Activated B cell treated with CpG ODN at 0.5 μM for 24 hours (primary cell): ENCODE measurements around the gene LSM14B. TPM values are rescaled to one million over a fixed set of nuclear protein-coding genes. Genes with fewer than 3 reads are reported as not detected.
"Not testable (repeated sequence)": the region's sequence is repeated elsewhere in the genome, so short reads cannot be mapped to it uniquely, and the experiment has no call there.

Experiments
- ATAC-seq: fragments of 200-7000 bp; cut with Tn5 transposase; one replicate; pipeline ENCODE4 v1.10.0; 2021; ENCODE audit warnings: low read depth, mild to moderate bottlenecking, moderate library complexity
- CTCF ChIA-PET: fragments of 350-600 bp; sonication (Branson Sonifier 250); formaldehyde crosslinking; loops from one replicate; lab custom pipeline; 2021; ENCODE audit warnings: antibody characterized with exemption; lab: Charles Lee
- POLR2A ChIA-PET: fragments of 350-600 bp; sonication (Branson Sonifier 250); formaldehyde crosslinking; loops from one replicate; lab custom pipeline; 2021; ENCODE audit warnings: antibody characterized with exemption; lab: Charles Lee
- DNase-seq: peaks from one replicate; pipeline ENCODE4 v3.0.0; 2022
- H3K27ac Mint-ChIP-seq: one replicate; pipeline ENCODE4 v1.8.0; 2020; ENCODE audit warnings: mixed read lengths
- H3K27me3 Mint-ChIP-seq: one replicate; pipeline ENCODE4 v1.8.0; 2021; ENCODE audit warnings: mixed read lengths
- H3K36me3 Mint-ChIP-seq: one replicate; pipeline ENCODE4 v1.8.0; 2021; ENCODE audit warnings: low read depth, mixed read lengths
- H3K4me1 Mint-ChIP-seq: one replicate; pipeline ENCODE4 v1.8.0; 2021; ENCODE audit warnings: mixed read lengths
- H3K4me3 Mint-ChIP-seq: one replicate; pipeline ENCODE4 v1.8.0; 2020; ENCODE audit warnings: mild to moderate bottlenecking, mixed read lengths
- H3K9me3 Mint-ChIP-seq: one replicate; pipeline ENCODE4 v1.8.0; 2020; ENCODE audit warnings: mixed read lengths
- CTCF ChIP-seq: fragments of 200-600 bp; IDR thresholded peaks from one replicate; pipeline ENCODE4 v1.8.0; 2022; ENCODE audit warnings: antibody characterized with exemption, mild to moderate bottlenecking
- intact Hi-C: fragments of 100-400 bp; cut with micrococcal nuclease; formaldehyde crosslinking; loops from one replicate; pipeline ENCODE4 v1.15.1; 2024
- total RNA-seq: library from RNA; stranded (reverse); gene quantifications from 2 replicates; pipeline ENCODE4 v1.2.3, GENCODE V29; 2022

Gene LSM14B
- total RNA-seq, 1 donor from 2014 or later: 36.4 TPM

- Mint-ChIP-seq H3K9me3 (peaks cover 5% of the 10 kb centered on the region), H3K4me1 (no peaks in the 10 kb centered on the region), H3K36me3 (no peaks in the 10 kb centered on the region), H3K27me3 (peaks cover 6% of the 10 kb centered on the region), H3K27ac (no peak overlapping the region), H3K4me3 (no peak overlapping the region)
- intact Hi-C loops: no loop called here
- ATAC-seq: no peak
- POLR2A ChIA-PET: no interaction called here
- no peak for TF ChIP-seq CTCF
- DNase-seq: no peak
- CTCF ChIA-PET: no interaction called here
Observed at GRCh38 chr20:62083312-62083711, 39.0 kb upstream of the LSM14B start.

GRCh38 chr20:62084224-62084623 is 38.1 kb upstream of the LSM14B start:
- H3K36me3 Mint-ChIP-seq, H3K27ac Mint-ChIP-seq, H3K4me1 Mint-ChIP-seq, intact Hi-C loops, H3K4me3 Mint-ChIP-seq, H3K9me3 Mint-ChIP-seq, ATAC-seq, POLR2A ChIA-PET, CTCF ChIA-PET, H3K27me3 Mint-ChIP-seq, DNase-seq: not testable (repeated sequence)

DNA sequence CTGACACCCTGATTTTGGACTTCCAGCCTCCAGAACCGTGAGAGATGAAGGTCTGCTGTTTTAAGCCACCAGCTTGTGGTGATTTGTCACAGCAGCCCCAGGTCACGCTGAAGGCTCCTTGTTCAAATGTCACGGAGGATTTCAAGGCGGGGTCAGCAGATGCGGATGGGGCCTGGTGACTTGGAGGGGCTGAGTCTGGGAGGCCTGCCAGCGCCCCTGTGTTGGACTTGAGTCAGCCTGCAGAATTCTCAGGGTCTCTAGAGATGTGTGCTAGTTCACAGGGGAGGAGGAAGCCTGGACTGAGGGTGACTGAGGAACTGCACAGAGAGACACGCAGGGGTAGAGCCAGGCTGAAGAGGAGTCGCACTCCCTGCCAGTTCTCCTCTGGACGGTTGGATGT is 37.1 kb upstream of the LSM14B start:
- ATAC-seq: no peak
- no peaks in the 10 kb centered on the region for H3K4me1 Mint-ChIP-seq
- H3K27ac Mint-ChIP-seq: no peak overlapping the region
- no peaks in the 10 kb centered on the region for H3K9me3 Mint-ChIP-seq
- H3K36me3 Mint-ChIP-seq: no peaks in the 10 kb centered on the region
- no peak overlapping the region for H3K4me3 Mint-ChIP-seq
- no peak for DNase-seq
- H3K27me3 Mint-ChIP-seq: peaks cover 6% of the 10 kb centered on the region
- intact Hi-C loops: no loop called here
- ChIA-PET POLR2A (no interaction called here), CTCF (no interaction called here)
- no peak for TF ChIP-seq CTCF

- Mint-ChIP-seq H3K9me3 (no peaks in the 10 kb centered on the region), H3K4me3 (no peak overlapping the region), H3K27ac (no peak overlapping the region), H3K27me3 (peaks cover 10% of the 10 kb centered on the region), H3K36me3 (no peaks in the 10 kb centered on the region), H3K4me1 (no peaks in the 10 kb centered on the region)
- POLR2A ChIA-PET: no interaction called here
- intact Hi-C loops: no loop called here
- ATAC-seq (no peak), DNase-seq (no peak)
- TF ChIP-seq CTCF: no peak
- CTCF ChIA-PET: no interaction called here
Observed at GRCh38 chr20:62087227-62087626, 35.0 kb upstream of the LSM14B start.

DNA sequence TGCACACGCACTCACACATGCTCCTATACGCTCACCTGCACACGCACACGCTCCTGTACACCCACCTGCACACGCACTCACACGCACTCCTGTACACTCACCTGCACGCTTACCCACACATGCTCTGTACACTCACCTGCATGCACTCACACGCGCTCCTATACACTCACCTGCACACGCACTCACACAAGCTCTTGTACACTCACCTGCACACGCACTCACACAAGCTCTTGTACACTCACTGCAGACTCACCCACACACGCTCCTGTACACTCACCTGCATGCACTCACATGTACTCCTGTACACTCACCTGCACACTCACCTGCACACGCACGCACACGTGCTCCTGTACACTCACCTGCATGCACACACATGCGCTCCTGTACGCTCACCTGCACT is 34.6 kb upstream of the LSM14B start:
- ATAC-seq: no peak

More for the DNA sequence above, 34.6 kb upstream of the LSM14B start:
- no peak for TF ChIP-seq CTCF
- no peaks in the 10 kb centered on the region for H3K4me1 Mint-ChIP-seq
- H3K36me3 Mint-ChIP-seq: no peaks in the 10 kb centered on the region
- H3K27ac Mint-ChIP-seq: no peak overlapping the region
- H3K27me3 Mint-ChIP-seq: peaks cover 12% of the 10 kb centered on the region
- H3K4me3 Mint-ChIP-seq: no peak overlapping the region
- intact Hi-C loops: no loop called here
- DNase-seq: no peak
- CTCF ChIA-PET: no interaction called here
- POLR2A ChIA-PET: no interaction called here
- no peaks in the 10 kb centered on the region for H3K9me3 Mint-ChIP-seq
